Fibroblast of villous mesenchyme (primary cell): Measurements from ENCODE around the gene KIF25. TPM values are rescaled to one million over a fixed set of nuclear protein-coding genes. Genes with fewer than 3 reads are reported as not detected.

Experiments
- DNase-seq: peaks from one replicate; pipeline ENCODE4 v3.0.0-alpha.2; 2010; ENCODE audit warnings: low read depth
- H3K4me3 ChIP-seq: 2 replicates; pipeline ENCODE4 v1.5.1; 2011; ENCODE audit warnings: low read depth, mild to moderate bottlenecking, low read length
- total RNA-seq: library from RNA; depleted of rRNA; stranded (reverse); fragments of >200 nt; gene quantifications from 2 replicates; pipeline ENCODE4 v1.2.3, GENCODE V29; 2012
- TF ChIP-seq, protein P1 (sequence below): IDR thresholded peaks from 2 replicates; pipeline ENCODE4 v1.5.1; 2012; ENCODE audit warnings: low read depth, mild to moderate bottlenecking, low read length; ENCODE audit not compliant: insufficient read depth

Gene KIF25
- total RNA-seq, 1 donor, result not detected

GRCh38 chr6:168049277-168049676 is 51.8 kb downstream of the KIF25 start:
- TF ChIP-seq, protein P1, sequence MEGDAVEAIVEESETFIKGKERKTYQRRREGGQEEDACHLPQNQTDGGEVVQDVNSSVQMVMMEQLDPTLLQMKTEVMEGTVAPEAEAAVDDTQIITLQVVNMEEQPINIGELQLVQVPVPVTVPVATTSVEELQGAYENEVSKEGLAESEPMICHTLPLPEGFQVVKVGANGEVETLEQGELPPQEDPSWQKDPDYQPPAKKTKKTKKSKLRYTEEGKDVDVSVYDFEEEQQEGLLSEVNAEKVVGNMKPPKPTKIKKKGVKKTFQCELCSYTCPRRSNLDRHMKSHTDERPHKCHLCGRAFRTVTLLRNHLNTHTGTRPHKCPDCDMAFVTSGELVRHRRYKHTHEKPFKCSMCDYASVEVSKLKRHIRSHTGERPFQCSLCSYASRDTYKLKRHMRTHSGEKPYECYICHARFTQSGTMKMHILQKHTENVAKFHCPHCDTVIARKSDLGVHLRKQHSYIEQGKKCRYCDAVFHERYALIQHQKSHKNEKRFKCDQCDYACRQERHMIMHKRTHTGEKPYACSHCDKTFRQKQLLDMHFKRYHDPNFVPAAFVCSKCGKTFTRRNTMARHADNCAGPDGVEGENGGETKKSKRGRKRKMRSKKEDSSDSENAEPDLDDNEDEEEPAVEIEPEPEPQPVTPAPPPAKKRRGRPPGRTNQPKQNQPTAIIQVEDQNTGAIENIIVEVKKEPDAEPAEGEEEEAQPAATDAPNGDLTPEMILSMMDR, result no peak
- no peak for DNase-seq
- no peak overlapping the region for H3K4me3 ChIP-seq

DNA sequence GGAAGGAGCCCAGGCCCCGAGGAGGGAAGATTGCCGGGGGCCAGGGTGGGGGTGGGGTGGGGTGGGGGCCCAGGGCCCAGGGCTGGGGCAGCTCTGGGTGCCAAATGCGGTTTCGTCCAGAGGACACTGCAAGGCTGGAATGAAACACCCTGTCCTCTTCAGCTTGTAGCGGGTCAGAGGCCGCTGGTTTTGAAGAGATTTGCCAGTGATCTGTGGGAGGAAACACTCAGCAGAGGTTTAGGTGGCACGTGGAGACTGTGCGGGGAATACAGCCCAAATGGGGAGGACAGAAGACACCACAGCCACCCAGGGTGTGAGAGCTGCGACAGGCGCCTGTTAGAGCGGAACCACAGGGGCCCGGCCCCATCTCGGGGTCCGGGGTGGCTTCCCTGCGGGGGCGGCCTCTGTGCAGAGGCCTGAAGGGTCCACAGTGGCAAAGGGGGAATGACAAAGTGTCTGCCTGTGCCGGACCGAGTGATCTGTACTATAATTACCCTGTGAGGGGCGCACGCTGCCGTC is 52.3 kb downstream of the KIF25 start:
- TF ChIP-seq, protein P1, result no peak
- no peak for DNase-seq
- no peak overlapping the region for H3K4me3 ChIP-seq

DNA sequence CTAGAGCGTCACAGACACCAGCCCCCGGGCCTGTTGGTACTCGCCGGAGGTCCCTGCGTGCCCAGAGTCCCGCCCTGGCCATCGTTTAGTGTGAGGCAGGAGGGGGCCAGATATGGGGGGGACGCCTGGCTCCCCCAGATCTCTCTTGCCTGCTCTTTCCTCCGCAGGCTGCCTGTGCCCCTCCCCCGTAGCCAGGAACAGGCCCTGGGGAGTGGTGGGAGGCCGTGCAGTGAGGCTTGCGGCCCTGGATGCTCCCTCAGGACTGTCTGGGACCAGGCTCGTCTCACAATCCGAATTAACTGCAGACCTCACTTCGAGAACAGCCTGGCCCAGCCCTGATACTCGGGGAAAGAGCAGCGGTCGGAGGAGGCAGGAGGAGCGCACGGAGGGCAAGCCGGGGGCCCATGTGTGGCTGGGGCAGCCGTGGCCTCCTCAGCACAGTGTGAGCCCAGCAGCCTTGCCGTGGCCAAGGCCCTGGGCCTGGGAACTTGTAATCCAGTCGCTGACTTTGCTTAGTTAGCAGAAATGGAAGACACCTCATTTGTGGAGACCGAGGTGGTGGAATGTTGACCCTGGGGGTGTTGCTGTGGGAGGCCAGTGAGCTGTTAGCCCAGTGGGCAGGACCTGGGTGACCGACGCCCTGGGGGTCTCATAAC is 52.9 kb downstream of the KIF25 start:
- TF ChIP-seq, protein P1, result no peak
- no peak overlapping the region for H3K4me3 ChIP-seq
- no peak for DNase-seq

GRCh38 chr6:168050881-168051586 is 53.6 kb downstream of the KIF25 start:
- DNase-seq, result peak; percentile 33
- TF ChIP-seq, protein P1, result peak; percentile 46
- H3K4me3 ChIP-seq, result no peak overlapping the region

DNA sequence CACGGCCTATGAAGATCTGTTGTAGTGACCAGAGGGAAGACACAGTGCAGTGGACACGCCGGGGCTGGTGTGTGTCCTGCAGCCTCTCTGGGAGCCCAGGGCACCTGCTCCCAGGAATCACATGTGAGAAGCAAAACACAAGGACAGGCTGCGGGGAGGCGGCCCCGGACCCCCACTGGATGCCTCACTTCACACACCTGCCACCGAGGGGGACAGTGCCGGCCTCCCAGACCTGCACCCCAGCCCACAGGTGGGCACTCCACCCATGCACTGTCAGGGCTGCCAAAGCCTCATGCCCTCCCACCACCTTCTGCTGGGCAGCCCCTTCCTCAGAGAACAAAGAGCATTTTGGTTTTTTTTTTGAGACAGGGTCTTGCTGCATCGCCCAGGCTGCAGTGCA is 54.2 kb downstream of the KIF25 start:
- no peak for DNase-seq
- no peak overlapping the region for H3K4me3 ChIP-seq
- TF ChIP-seq, protein P1, result no peak

GRCh38 chr6:168052291-168052891 is 54.9 kb downstream of the KIF25 start:
- TF ChIP-seq, protein P1, result no peak
- no peak for DNase-seq

More at GRCh38 chr6:168052291-168052891, 54.9 kb downstream of the KIF25 start:
- no peak overlapping the region for H3K4me3 ChIP-seq
